ENCODE results near the gene TRIM60.
A peak's percentile ranks its signal among the peaks of the same experiment; 100 is the strongest.
"Not testable (repeated sequence)": the region's sequence is repeated elsewhere in the genome, so short reads cannot be mapped to it uniquely, and the experiment has no call there.

TRIM60 gene

DNA sequence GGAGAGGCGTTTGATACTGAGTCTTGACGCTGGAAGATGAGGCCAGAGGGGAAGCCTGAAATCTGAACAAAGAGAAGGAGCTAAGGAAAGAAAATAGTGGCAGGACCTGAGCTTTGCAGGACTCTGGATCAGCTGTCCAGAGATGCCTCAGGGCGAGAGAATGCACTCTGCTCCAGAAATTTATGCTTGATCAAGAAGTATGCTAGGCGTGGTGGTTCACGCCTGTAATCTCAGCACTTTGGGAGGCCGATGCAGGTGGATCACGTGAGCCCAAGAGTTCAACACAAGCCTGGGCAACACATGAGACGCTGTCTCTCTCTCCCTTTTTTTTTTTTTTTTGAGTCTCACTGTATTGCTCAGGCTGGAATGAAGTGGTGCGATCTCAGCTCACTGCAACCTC is 23.8 kb downstream of the TRIM60 start:
- no peak for DNase-seq

DNA sequence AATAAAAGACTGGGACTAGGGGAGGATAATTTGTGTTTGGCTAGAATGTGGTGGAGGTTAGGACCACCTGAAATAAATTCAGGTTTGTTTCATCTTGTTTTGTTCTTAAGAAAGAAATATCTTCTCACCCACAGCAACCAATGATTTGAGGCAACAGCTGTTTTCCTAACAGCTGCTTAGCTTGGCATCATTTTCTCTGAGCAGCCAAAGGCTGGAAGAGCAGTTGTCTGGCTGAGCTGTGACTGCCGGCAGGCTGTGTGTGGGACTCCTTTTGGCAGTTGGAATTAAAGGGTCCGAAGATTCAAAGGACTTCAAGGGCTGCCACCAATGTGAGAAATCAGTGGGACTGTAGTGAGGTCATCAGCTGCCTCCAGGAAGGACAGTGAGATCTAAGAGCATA is 26.9 kb downstream of the TRIM60 start:
- no peak for DNase-seq

DNA sequence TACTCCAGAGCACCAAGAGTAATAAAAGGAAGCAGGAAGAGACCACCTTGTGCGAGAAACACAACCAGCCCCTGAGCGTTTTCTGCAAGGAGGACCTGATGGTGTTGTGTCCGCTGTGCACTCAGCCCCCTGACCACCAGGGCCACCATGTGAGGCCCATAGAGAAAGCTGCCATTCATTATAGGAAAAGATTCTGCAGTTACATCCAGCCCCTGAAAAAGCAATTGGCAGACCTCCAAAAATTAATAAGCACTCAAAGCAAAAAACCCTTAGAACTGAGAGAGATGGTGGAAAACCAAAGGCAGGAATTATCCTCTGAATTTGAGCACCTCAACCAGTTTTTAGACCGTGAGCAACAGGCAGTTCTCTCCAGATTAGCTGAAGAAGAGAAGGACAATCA is 27.6 kb downstream of the TRIM60 start:
- peak; percentile 20 to 75 (median 43) for DNase-seq

DNA sequence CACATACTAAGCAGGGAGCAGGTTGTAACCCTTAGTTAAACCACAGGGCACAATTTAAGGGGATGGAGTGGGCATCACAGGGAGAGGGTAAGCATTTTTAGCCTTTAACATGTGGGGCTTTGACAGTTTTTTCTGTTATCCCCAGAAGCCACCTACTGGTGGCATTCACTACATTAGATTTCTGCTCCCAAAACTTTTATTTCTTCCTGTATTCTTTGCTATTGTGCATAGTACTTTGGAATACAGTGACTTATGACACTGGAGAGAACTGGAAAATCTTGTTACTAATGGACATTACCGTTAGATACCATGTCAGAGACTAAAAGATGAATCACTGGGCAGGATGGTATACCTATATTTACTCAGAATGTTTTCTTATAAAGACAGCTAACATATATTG is 29.1 kb downstream of the TRIM60 start:
- no peak for DNase-seq

DNA sequence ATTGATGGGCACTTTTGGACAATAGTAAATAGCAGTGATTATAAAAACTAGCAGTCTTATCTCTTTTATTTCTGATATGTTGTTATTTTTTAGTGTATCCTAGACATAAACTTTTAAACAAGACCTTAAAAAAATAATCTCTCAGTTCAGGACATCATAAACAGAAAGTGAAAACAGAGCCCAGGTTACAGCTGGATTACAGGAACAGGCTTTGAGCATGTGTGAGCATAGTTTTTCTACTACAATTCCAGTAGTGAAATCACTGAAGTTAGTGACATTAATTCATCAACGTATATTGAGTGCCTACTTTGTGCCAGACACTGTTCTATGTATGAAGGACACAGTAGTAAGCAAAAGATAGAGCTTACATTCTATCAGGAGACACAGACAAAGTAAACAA is 38.8 kb downstream of the TRIM60 start:
- DNase-seq, result no peak

DNA sequence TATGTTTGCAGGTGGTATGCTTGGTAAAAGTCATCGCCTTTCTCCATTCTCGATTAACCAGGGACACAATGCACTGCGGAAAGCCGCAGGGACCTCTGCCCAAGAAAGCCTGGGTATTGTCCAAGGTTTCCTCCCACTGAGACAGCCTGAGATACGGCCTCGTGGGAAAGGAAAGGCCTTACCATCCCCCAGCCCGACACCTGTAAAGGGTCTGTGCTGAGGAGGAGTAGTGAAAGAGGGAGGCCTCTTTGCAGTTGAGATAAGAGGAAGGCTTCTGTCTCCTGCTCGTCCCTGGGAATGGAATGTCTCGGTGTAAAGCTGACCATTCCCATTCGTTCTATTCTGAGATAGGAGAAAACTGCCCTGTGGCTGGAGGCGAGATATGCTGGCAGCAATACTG is 41.5 kb downstream of the TRIM60 start:
- not testable (repeated sequence) for DNase-seq

DNA sequence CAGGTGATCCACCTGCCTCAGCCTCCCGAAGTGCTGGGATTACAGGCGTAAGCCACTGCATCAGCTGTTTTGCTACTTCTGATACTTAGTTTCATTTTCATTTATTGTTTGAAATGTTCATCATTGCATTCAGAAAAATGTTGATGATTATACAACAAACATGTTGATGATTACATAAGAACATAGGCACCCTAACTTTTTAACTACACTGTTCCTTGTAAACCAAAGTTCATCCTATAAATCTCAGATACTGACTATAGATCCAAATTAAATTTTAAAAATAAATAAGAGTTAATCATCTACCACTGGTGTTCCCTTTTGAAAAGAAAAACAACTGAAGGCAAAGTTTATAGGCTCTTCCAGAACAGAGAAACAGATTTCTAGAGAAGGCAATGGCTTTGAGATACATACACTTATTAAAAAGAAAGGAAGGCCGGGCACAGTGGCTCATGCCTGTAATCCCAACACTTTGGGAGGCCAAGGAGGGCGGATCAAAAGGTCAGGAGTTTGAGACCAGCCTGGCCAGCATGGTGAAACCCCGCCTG is 45.3 kb downstream of the TRIM60 start:
- DNase-seq, result no peak

DNA sequence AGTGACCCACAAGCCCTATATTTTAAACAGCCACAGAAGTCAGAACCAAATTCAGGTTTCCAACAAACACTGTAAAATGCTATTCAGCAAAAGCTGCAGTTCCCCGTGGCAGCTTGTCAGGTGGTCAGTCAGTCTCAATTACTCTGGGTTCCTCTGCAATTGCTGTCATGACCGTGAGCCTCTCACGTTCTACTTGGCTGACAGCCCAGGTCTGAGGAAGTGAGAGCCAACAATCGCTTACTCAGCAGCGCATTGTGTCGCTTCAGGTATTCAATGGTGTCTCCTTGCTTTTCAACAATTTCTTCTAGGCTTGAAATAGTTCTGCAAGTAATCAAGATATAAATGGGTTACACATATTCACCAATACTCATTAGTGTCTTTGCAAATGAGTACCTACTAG is 47.7 kb downstream of the TRIM60 start:
- peak; percentile 38 to 77 (median 50) for DNase-seq

DNA sequence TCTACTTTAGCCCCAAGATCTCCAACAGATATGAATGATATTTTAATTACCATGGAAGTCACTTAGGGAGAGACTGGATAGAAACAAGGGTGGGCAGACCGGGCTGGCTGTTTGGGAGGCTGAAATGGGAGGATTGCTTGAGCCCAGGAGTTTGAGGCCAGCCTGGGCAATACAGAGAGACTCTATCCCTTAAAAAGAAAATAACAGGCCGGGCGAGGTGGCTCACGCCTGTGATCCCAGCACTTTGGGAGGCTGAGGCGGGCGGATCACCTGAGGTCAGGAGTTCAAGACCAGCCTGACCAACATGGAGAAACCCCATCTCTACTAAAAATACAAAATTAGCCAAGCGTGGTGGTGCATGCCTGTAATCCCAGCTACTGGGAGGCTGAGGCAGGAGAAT is 53.0 kb downstream of the TRIM60 start:
- DNase-seq, result not testable (repeated sequence)

DNA sequence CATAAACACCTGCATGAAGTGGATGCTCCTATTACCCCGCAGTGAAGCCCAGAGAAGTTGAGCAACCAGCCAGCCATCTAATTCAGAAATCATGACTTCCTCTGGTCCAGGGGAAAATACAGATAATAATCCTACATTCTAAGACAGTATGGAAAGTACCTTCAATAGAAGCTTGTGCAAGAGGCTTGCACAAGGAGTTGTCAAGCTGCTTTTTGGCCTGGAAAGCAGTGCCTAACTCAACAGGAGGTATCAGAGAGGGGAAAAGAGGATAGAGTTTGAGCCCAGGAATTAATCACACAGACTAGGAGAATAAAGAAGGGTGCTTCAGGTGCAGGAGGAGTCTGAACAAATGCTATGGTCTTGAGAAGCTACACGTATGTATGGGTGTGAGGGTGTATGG is 54.1 kb downstream of the TRIM60 start:
- DNase-seq, result no peak

DNA sequence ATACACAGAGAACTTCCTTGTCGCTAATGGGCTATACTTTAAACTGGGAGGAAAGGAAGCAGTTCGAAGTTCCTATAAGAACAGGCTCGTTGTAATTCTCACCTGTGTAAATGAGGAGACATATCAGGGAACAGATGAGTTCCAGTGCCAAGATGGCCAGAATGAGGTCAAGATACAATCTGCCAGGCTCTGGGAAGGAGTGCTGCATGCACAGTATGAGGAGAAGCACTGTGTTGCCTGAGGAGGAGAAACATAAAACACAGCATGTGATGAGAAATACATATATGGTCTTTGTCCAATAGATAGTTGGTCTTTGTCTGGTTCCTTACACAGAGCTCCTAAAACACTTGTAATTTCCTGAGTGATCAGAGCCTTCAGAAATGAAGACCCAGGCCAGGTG is 56.6 kb downstream of the TRIM60 start:
- DNase-seq, result no peak

Data from NCI-H1417 (cell line).